Measurements from ENCODE around the gene TEX53.

TEX53 gene

GRCh38 chr9:114633438-114634089 lies 24.0 kb downstream of the TEX53 start:
- no peak for FAIRE-seq

DNA sequence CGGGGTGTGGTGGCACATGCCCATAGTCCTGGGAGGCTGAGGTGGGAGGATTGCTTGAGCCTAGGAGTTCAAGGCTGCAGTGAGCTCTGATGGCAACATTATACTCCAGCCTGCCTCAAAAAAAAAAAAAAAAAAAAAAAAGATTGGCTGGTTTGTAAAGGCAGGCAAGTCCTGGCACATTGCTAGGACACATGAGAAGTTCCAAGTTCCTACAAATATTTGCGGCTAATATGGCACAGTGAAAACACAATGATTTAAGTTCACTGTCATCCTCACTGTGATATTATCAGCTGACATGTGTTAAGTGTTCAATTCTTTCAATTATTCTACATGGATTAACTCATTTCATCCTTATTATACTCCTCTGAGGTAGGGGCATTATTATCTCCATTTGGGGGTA lies 26.4 kb downstream of the TEX53 start:
- FAIRE-seq: no peak

DNA sequence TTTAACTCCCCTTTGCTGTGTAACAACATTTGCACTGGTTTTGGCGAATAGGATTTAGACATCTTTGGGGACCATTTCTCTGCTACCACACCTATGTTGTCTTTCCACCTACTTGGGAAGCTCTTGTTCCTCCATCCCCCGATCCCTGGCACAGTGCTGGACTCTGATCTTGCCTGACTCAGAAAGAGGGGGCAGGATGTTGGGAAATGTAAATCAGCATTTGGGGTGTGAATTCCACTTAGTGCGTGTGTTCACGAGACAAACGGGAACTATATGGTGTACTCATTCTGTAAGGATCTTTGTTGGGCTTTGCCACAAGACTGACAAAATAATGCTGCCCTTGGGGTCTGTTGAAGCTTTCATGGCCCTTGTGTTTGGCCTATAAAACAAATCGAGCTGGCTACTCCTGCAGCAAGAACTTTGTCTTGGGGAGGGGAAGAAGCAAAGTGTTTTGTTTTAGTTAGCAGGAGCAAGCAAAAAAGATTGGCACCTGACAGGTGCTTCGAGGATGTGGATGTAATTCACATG lies 28.0 kb downstream of the TEX53 start:
- no peak for FAIRE-seq

- FAIRE-seq: no peak
Measured at GRCh38 chr9:114627553-114627952, 30.1 kb downstream of the TEX53 start.

DNA sequence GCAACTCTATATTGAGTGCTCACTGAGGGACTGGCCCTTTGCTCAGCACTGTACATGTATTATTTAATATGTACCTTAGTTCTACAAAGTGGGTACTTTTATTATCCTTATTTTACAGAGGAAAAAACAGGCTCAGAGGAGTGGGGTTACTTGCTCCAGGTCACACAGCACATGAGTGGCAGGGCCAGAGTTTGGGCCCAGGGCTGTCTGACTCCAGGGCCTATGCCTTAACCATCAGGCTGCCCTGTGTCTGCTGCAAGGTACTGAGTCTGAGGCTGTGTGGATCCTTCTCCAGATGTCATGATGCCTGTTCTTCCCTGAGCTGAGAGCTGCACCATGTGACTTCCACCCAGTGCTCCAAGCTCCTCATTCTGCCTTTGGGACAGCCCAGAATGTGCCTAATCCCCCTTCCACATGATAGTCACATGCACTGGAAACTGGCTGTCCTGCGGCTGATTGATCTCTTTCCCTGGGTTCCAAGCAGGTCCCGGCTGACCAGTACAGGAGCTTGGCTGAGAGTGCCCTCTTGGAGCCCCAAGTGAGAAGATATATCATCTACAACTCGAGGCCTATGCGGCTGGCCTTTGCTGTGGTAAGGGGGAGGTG lies 31.1 kb downstream of the TEX53 start:
- no peak for FAIRE-seq

DNA sequence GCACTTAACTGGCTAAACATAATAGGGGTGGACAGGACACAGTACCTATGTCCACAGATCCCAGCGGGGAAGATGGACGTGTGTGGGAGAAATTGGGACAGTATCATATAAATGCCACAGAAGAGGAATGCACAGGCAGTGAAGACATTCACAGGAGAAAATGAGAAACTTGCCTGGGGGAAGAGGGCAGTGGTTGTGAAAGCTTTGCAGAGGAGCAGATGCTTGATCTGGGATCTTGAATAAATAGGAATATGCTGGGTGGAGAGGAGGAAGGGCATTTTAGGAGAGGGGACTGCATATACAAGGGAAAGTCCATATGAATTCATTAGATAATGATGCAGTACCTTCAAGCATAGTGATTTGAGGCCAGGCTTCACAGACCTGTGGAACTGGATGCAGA lies 32.9 kb downstream of the TEX53 start:
- FAIRE-seq: no peak

DNA sequence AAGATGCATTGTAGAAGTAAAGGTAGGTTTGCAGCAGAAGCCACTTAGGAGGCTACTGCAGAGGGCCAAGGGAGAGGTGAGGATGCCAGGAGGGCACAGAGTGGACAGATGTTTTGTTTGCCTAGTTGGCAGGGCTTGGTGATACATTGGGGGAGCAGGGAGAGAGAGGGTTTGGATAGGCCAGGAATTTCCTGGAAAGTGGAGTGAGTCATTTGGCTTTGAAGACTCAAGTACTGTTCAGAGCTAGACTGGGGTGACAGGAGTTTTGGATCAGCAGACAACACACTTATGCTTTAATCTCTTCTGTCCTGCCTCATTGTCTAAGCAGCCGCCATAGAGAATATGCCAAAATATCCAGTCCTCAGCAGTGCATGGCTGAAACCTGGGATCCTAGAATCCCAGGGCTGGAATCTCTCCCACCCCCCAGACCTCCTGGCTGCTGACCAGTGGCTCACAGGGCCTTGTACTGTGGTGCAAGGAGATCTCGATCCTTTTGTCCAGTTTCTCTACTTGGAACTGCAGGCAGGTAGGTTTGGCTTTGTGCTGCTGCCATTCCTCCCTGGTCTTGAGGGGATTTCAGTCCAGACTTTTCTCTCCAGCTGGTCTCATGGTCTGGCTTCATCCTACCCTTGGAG lies 35.5 kb downstream of the TEX53 start:
- FAIRE-seq: no peak

DNA sequence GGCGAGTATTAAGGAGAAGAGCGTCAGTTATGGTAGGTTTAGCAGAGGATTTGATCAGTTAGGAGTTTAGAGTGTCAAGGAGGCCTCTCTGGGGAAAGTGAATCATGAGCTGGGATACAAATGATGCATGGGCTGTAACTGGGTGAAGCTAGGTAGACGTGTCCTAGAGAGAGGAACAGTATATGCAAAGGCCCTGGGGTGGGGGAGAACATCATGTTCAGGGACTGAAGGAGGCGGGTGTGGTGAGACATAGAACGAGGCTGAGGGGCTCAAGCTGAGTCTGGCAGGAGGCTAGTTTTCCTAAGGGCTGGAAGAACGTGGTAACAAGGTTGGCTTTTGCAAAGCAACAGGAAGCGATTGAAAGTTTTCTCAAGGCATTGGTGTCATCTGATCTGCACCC lies 36.0 kb downstream of the TEX53 start:
- no peak for FAIRE-seq

GRCh38 chr9:114619191-114619761 lies 38.3 kb downstream of the TEX53 start:
- FAIRE-seq: no peak

- no peak for FAIRE-seq
Measured at GRCh38 chr9:114616684-114617520, 40.7 kb downstream of the TEX53 start.

DNA sequence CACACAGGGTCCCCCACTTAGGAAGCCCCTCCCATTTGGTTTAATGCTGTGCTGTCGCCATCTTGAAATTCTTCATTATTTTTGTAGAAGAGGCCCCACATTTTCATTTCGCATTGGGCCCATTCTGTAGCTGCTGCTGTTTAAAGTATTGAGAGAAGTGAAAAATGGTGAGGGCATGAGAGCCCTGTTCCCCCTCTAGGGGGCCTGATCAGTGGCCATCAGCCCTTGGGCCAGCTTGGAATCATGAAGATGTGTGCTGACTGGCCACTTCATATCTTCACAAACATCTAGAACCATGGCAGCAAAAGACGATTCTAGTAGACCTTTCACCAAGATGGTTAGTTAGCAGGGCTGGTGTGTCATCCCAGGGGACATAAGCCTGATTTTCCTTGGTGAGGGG lies 43.2 kb downstream of the TEX53 start:
- no peak for FAIRE-seq

DNA sequence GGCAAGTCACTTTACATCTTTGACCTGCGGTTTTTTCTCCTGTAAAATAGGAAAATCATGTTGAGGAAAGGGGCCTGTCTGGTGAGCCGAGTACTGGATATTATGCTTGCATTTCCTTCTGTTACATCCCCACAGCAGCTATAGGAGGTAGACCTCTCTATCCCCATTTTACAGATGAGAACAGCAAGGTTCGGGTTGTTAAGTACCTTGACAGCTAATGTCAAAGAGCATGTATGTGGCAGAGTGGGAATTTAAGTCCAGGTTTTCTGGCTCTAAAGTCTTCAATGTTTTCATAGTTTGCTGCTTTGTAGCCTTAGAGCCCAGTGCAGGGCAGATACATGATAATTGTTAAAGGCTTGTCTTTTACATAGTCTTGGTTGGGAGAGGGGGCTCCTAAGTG lies 43.7 kb downstream of the TEX53 start:
- no peak for FAIRE-seq

- no peak for FAIRE-seq
Measured at GRCh38 chr9:114613087-114613486, 44.5 kb downstream of the TEX53 start.

DNA sequence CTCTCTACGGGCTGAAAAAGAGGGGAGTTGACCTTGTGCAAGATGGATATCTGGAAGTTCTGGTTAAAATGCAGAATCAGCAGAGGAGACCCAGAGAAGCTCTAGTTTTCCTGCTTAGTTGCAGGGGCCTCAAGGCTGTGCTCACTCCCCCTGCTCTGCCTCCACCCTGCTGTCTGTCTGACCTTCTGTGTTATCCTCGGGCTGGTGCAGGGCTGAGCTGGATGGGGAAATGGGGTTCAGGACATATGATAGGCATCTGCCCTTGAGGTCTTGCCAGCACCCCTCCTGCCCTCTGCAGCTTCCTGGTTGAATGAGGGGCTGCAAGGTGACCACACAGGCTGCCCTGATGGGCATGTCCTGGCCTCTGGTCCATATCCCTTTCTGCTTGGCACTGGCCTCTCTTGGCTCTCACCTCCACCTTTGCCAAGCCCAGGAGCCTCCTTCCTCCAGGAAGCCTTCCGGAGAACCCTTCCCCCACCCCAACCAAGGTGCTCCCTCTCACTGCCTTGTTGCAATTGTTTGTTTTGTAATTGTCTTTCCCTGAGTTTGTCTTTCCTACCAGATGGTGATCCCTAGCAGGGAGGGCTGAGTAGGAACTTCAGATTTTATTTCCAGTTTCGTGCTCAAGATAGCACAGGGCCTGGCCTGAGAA lies 45.2 kb downstream of the TEX53 start:
- no peak for FAIRE-seq

DNA sequence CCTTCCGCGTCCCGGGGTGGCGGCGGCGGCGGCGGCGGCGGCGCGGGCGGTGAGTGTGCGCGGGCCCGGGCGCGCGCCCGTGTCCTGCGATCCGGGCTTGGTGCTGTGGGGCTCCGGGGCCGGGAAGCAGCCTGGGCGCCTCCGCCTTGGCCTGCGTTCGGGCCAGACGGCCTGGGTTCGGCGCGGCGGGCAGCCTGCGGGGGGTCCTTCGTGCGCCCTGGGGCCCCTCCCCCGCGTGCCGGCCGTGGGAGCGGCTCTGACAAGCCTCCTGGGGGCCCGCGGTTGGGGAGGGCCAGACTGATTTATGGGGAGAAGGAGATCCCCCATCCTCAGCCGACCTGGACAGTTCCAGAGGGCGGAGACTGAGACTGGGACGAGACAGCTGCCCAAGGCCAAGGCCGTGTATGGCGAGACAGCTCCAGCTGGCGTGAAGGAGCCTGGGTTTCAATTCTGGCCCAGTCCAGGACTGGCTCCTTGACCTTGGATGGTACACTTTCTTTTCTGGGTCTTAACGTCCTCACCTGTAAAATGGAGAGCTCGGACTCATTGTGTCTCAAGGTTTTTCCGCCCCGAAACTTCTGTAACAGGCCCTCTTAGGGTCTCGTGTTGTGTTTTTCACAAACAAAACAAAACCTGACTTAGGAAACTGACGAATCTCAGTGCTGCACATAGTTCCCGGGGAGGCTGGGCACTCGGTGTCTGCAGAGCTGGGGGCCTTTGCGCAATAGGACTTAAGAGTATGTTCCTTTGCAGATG lies 45.9 kb downstream of the TEX53 start:
- FAIRE-seq: no peak

- no peak for FAIRE-seq
Measured at GRCh38 chr9:114608525-114608796, 49.1 kb downstream of the TEX53 start.

DNA sequence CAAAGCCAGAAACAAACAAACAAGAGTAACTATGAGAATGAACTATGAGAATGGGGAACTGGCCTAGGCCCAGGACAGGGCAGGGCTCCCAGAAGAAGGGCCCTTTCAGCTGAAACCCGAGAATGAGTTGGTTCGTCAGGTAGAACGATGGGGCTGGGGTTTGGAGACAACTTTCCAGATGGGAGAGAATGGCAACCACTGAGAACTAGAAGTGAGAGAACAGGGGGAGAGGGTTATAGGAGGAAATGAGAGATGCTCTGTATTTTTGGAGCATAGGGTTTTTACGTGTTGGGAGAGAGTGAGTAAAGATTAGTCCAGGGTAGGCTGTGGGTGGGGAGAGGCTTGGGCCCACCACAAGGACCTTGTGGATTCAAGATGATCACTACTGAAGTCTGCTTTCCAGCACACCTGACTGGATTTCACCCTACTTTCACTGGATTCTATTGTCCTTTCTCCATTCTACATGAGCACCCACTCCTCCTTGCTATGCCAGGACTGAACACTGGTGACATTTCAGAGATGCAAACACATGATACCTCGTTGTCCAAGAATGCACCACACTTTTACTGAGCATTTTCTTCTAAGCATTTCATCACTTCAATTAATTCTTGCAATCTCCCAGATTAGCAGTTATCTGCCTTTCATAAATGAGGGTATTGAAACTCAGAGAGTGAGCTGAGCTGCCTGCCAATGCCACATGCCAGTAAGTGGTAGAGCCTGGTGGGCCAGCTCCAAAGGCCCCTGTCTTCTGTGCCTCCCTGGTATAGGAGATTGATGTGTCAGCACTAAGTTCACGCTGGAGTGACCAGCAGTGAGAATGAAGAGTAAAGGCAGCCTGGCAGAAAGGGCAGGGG lies 49.7 kb downstream of the TEX53 start:
- FAIRE-seq: no peak

DNA sequence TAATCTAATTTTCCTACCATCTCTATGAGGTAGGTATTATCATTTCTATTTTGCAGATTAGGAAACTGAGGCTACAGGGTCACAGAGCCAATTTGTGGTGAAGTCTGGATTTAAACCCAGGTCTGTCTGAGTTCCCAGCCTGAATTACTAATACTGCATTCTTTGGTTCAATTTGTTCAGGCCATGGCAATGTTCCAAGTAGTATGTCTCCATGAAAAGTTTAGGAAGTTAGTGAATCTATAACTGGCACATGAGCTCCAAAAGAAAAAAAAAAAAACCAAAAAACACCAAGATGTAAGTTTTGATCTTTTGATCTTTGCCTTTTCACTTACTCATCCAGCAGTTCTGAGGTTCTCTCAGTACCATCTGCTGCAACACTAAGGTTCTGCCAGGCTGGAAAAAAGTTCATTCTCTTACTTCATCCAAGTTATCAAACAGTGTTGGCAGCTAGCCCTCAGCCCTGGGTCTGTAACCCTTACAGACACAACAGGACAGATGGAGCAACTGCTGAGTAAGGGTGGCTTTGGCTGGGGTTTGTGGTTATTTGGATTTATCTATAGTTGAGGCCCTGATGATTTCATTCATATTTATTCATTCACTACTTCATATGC lies 50.9 kb downstream of the TEX53 start:
- no peak for FAIRE-seq

All from endometrium (tissue), 2 donors.